Raji (cell line): ENCODE data around the gene CABP2.

ENCODE experiments used
- POLR2A ChIP-seq: IDR thresholded peaks from 2 replicates; pipeline ENCODE4 v1.6.1; 2011; ENCODE audit warnings: low read depth, low read length, control low read depth; ENCODE audit not compliant: insufficient read depth

Gene CABP2

GRCh38 chr11:67482275-67482826 lies 40.9 kb downstream of the CABP2 start:
- no peak for TF ChIP-seq POLR2A

GRCh38 chr11:67472882-67473281 lies 50.4 kb downstream of the CABP2 start:
- TF ChIP-seq POLR2A = no peak

- no peak for TF ChIP-seq POLR2A
Measured at GRCh38 chr11:67470337-67471002, 52.8 kb downstream of the CABP2 start.

GRCh38 chr11:67469508-67469811 lies 53.8 kb downstream of the CABP2 start:
- TF ChIP-seq POLR2A = no peak
